HepG2 (cell line): Measurements from ENCODE around the gene ANKRD13C. TPM values are rescaled to one million over a fixed set of nuclear protein-coding genes. Genes with fewer than 3 reads are reported as not detected.

Source experiments
- CREM ChIP-seq, 2 experiments: sonication (generic) in 1 of 2; formaldehyde crosslinking in 1 of 2; IDR thresholded peaks; 2 replicates each; pipeline versions ENCODE4 v1.4.0 to v1.6.1; 2016 to 2020; ENCODE audit warnings: antibody characterized with exemption in 1 of 2, mild to moderate bottlenecking in 1 of 2, missing genetic modification reagents in 1 of 2
- EHMT2 ChIP-seq: fragments of 200-600 bp; sonication (generic); IDR thresholded peaks from 2 replicates; pipeline ENCODE4 v1.7.0; 2017; ENCODE audit warnings: antibody characterized with exemption, low read depth, low read length, borderline replicate concordance
- ELK4 ChIP-seq: sonication (generic); formaldehyde crosslinking; IDR thresholded peaks from 2 replicates; pipeline ENCODE4 v1.9.0; 2021; ENCODE audit warnings: missing genetic modification reagents, borderline replicate concordance
- ETV5 ChIP-seq: IDR thresholded peaks from 2 replicates; pipeline ENCODE4 v1.6.1; 2018; ENCODE audit warnings: missing biosample characterization, missing genetic modification reagents, inconsistent platforms, borderline replicate concordance
- ETV6 ChIP-seq: sonication (generic); formaldehyde crosslinking; conservative IDR thresholded peaks from 2 replicates; pipeline ENCODE4 v1.4.0; 2020; ENCODE audit warnings: missing genetic modification reagents
- HES4 ChIP-seq: sonication (generic); formaldehyde crosslinking; IDR thresholded peaks from 2 replicates; pipeline ENCODE4 v1.9.0; 2021; ENCODE audit warnings: mild to moderate bottlenecking, missing genetic modification reagents, borderline replicate concordance
- KDM4B ChIP-seq: sonication (generic); formaldehyde crosslinking; IDR thresholded peaks from 2 replicates; pipeline ENCODE4 v1.4.0; 2020; ENCODE audit warnings: missing genetic modification reagents
- MBD4 ChIP-seq: IDR thresholded peaks from 2 replicates; pipeline ENCODE4 v1.6.1; 2012; ENCODE audit warnings: low read length, inconsistent platforms, borderline replicate concordance
- ZBTB33 ChIP-seq: sonication (generic); formaldehyde crosslinking; IDR thresholded peaks from 2 replicates; pipeline ENCODE4 v1.4.0; 2020; ENCODE audit warnings: missing genetic modification reagents
- ZBTB39 ChIP-seq: sonication (generic); formaldehyde crosslinking; IDR thresholded peaks from 2 replicates; pipeline ENCODE4 v1.5.0; 2020; ENCODE audit warnings: missing genetic modification reagents
- ZNF230 ChIP-seq: sonication (generic); formaldehyde crosslinking; IDR thresholded peaks from 2 replicates; pipeline ENCODE4 v1.4.0; 2020; ENCODE audit warnings: mild to moderate bottlenecking, missing genetic modification reagents
- ZSCAN31 ChIP-seq: sonication (generic); formaldehyde crosslinking; IDR thresholded peaks from 2 replicates; pipeline ENCODE4 v1.5.0; 2020; ENCODE audit warnings: low read depth, mild to moderate bottlenecking, missing genetic modification reagents
- polyA plus RNA-seq, 8 experiments: library from polyadenylated mRNA; depleted of rRNA in 3 of 8; stranded (reverse) in 7 of 8; unstranded in 1 of 8; fragments of >200 nt; fragmentation: Illumina TruSeq in 4 of 8; extraction: Trizol in 4 of 8; gene quantifications; 2 replicates each; pipeline versions ENCODE4 v1.2.1 to v1.2.3, GENCODE V29; 2011 to 2016; ENCODE audit warnings: low read depth in 4 of 8, missing spikeins in 1 of 8, mixed read lengths in 1 of 8; ENCODE audit not compliant: insufficient read depth in 1 of 8
- total RNA-seq, 5 experiments: library from RNA; depleted of rRNA; stranded (reverse); fragments of >200 nt; fragmentation: Illumina TruSeq; extraction: Trizol; gene quantifications; 2 replicates each; pipeline ENCODE4 v1.2.3, GENCODE V29; 2016; ENCODE audit warnings: low read depth in 1 of 5
- TF ChIP-seq, protein P1 (sequence below): sonication (generic); formaldehyde crosslinking; IDR thresholded peaks from 2 replicates; pipeline ENCODE4 v1.8.0; 2023; ENCODE audit warnings: mild to moderate bottlenecking, missing genetic modification reagents

The ANKRD13C gene
- total and polyA plus RNA-seq, 2 of the 13 experiments (the other 11 are each of a cell fraction or from before 2014, with no cell fraction given): 6.2 to 17.6 TPM

DNA sequence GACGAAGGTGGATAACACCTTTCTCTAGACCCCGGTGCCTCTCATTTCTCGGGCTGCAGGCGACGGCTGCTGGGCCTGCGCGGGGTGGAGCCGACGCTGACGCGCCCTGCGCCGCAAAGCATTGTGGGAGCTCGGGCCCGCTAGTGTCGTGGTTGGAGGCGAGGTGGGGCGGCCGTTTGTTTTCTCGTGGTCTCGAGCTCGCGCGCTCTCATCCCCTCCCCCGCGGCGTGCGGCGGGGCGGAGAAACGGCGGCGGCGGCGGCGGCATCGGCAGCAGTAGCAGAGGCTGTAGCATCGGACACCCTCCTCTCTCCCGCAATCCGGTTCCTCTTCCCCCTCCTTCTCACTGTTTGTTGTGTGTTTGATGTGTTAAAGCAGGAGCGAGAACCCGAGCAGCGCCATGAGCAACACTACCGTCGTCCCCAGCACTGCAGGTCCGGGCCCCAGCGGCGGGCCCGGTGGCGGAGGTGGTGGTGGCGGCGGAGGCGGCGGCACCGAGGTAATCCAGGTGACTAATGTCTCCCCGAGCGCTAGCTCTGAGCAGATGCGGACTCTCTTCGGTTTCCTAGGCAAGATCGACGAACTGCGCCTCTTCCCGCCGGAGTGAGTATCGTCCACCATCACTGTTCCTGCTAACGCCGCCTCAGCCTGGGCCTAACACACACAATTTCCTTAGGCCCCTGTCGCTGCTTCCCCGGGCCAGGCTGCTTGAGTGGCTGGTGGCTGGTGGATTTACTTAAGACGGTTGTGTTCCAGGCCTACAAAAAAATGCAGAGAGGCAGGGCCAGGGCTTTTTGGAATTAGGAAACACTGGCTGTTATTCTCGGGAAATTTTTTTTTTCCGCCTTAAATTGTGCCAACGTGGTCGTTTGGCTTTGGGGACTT is 133.0 kb downstream of the ANKRD13C start, which contains the start of gene SRSF11 (continued):
- TF ChIP-seq ZBTB39 (CRISPR knock-in tag) (0 out of 2 replicates have a peak, but pooled peaks have one; percentile 50), CREM (IDR thresholded peaks at IDR 0.05) (no peak), CREM (CRISPR knock-in tag; IDR thresholded peaks at IDR 0.05) (no peak), MBD4 (no peak), ETV6 (CRISPR knock-in tag) (no peak), HES4 (CRISPR knock-in tag) (peak; percentile 90; the same call in 1 of the 2 replicates), ZSCAN31 (CRISPR knock-in tag) (peak; percentile 60; the same call in 1 of the 2 replicates), ZBTB33 (CRISPR knock-in tag) (no peak), KDM4B (no peak), ELK4 (CRISPR knock-in tag) (no peak), ZNF230 (CRISPR knock-in tag) (peak; percentile 88), ETV5 (CRISPR knock-in tag) (no peak), EHMT2 (no peak)
- TF ChIP-seq, protein P1, sequence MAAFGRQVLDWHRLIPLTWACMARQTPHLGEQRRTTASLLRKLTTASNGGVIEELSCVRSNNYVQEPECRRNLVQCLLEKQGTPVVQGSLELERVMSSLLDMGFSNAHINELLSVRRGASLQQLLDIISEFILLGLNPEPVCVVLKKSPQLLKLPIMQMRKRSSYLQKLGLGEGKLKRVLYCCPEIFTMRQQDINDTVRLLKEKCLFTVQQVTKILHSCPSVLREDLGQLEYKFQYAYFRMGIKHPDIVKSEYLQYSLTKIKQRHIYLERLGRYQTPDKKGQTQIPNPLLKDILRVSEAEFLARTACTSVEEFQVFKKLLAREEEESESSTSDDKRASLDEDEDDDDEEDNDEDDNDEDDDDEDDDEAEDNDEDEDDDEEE (CRISPR knock-in tag): peak; percentile 45; the same call in 1 of the 2 replicates
